Inferior parietal cortex (tissue), 1 donor: ENCODE results near the gene NPTN.
"Not testable (repeated sequence)": the region's sequence is repeated elsewhere in the genome, so short reads cannot be mapped to it uniquely, and the experiment has no call there.

Source experiments
- DNase-seq: peaks from one replicate; pipeline ENCODE4 v3.0.0-alpha.2; 2016; ENCODE audit errors: extremely low spot score

Gene NPTN

DNA sequence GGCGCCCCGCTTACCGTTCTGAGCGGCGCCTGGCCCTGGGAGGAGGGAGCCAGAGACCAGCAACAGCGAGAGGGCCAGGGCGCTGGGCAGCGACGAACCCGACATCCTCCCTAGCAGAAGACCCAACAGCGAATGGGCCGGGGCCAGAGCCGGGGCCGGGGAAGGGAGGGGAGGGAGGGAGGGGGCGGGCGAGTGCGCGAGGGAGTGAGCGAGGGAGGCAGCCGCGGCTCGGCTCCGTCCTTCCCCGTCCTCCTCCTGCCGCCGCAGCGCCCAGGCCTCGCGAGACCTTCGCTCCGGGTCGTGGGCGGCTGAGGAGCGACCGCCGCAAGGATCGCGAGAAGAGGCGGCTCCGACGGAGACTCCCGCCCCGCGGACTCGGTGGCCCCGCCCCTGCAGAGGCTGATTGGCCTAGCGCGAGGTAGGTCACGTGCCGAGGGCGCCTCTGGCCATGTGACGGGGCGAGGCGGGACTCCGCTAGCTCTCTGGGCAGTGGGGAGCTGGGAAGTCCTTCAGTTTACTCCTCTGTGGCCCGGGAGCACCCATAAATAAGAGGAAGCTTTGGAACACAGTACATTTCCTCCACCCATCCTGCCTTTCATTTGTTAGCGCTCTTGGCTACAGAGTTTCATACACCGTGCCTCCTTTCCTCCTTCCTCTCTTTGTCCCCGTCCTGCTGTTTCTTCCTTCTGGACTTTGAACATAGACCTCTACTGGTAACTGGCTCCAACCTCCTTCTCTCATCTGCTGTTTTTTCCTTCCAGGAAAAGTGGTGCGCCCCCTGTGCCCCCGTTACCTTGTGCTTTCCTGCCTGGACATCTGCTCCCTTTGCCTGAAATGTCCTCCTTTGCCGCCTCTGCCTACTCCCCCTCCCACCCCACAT, at the start of gene NPTN:
TSS of gene NPTN (minus strand) at position 279 of the 880 bp plus-strand sequence. CDS start at position 105, 174 bp downstream.
- DNase-seq = peak; percentile 98

- no peak for DNase-seq
Observed at GRCh38 chr15:73682600-73683090, 49.5 kb upstream of the NPTN start.

DNA sequence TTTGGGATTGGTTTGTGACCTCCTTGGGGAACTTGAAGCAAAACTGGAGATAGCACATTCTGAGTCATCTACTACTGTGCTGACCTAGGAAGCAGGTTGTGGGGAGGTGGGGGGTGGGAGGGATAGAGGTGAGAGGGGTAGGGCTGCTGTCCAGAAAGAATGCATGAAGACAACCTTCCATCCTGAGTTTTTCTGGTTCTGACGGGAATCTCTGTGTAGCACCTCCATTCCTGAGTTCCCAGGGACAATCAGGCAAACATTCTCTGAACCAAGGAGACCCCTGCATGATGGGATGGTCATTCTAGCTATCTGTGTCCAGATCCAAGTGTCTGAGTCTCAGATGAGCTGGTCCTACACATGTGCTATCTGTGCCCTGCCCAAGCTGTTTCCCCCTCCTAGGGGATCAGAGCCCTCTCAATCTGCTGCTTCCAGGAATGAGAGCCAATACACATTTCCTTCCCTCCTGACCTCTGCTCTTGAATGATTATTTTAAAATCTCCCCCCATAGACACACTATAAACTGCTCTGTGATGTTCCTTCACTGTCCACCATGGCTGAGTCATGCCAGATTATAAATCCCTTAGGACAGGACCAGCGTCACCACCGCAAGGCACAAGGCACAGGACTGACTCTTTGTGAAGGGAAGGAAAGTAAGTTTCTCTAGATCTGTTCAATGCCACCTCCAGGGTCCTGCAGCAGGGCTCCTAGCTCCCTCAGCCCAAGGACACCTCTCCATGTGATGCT, 48.8 kb upstream of the NPTN start:
- DNase-seq = no peak

- DNase-seq = no peak
Observed at GRCh38 chr15:73681063-73681462, 47.9 kb upstream of the NPTN start.

DNA sequence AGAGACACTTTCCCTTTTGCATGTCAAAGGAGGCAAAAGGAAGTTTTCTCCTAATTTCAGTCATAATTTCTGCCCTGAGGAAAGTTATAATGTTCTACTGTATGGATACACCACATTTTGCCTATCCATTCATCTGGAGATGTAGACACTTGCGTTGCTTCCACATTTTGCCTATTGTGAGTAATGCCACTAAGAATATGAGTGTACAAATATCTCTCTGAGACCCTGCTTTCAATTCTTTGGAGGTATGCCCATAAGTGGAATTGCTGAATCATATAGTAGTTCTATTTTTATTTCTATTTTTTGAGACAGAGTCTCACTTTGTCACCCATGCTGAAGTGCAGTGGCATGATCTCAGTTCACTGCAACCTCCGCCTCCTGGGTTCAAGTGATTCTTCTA, 47.4 kb upstream of the NPTN start:
- no peak for DNase-seq

GRCh38 chr15:73679964-73680363, 46.8 kb upstream of the NPTN start:
- DNase-seq = no peak

GRCh38 chr15:73679180-73679579, 46.0 kb upstream of the NPTN start:
- DNase-seq = no peak

GRCh38 chr15:73678498-73678897, 45.3 kb upstream of the NPTN start:
- DNase-seq = no peak

DNA sequence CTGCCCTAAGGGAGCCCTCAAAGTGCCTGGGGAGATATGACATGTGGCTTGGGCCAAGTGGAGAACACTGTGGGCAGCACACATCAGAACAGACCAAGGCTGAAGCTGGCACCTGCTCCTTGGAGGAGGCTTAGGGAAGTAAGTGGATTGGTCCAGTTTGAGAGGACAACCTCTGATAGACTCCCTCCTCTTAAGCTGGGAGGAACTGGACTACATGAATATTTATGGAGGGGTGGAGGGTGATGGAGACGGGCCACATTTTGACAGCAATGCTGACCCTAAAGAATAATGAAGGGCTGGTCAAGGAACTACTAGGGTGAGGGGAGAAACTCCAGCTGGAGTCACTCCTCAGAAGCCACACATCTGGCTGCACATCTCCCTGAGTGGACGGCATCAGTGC, 44.5 kb upstream of the NPTN start:
- no peak for DNase-seq

GRCh38 chr15:73677146-73677607, 44.0 kb upstream of the NPTN start:
- DNase-seq = no peak

DNA sequence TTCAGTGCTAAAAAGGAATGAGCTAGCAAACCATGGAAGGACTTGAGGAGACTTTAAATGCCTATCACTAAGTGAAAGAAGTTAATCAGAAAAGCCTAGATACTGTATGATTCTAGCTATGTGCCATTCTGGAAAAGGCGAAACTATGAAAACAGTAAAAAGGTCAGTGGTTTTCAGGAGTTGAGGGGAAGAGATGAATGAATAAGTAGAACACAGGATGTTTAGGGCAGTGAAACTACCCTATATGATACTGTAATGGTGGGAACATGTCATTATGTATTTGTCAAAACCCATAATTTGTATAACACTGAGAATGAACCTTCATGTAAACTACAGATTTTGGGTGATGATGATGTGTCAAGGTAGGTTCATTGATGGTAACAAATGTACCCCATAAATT, 41.4 kb upstream of the NPTN start:
- no peak for DNase-seq

GRCh38 chr15:73660455-73660854, 27.3 kb upstream of the NPTN start:
- DNase-seq = no peak

DNA sequence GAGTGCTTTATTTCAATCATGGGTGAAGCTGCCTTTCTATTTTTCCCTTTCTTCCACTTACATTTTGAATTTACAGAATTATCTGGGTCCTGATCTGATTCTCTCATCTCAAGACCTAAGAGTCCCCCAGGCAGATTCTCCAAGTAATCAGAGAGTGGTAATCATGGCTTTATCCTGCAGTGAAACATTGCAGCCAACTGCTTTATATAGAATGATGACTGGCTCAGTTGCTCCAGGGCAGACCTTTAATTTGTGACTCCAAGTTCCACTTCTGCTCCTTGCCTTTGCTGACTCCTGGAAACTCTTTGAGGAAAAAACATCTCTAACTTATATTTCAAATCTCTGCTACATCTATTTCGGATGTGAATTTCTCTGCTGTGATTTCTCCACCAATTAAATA, 25.5 kb upstream of the NPTN start:
- DNase-seq = no peak

- DNase-seq = no peak
Observed at GRCh38 chr15:73655724-73656123, 22.5 kb upstream of the NPTN start.

DNA sequence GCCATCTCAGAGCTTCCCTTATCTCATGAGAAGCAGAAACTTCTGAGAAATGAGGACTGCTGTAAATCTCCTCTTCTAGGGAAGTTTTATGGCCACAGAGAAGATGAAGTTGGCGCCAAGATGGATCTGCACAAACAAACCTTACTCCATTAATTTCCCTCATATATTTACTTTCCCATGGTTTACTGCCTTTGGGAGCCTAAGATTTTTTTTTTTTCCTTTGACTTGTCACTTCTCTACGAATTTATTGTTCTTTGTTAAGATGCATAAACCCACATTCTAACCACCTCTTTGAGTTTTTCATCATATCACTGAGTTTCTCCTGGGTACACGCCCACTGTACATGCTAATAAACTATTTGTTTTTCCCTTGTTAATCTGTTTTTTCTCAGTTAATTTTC, 21.5 kb upstream of the NPTN start:
- no peak for DNase-seq

- no peak for DNase-seq
Observed at GRCh38 chr15:73650416-73651126, 17.4 kb upstream of the NPTN start.

GRCh38 chr15:73648014-73648295, 14.8 kb upstream of the NPTN start:
- no peak for DNase-seq

DNA sequence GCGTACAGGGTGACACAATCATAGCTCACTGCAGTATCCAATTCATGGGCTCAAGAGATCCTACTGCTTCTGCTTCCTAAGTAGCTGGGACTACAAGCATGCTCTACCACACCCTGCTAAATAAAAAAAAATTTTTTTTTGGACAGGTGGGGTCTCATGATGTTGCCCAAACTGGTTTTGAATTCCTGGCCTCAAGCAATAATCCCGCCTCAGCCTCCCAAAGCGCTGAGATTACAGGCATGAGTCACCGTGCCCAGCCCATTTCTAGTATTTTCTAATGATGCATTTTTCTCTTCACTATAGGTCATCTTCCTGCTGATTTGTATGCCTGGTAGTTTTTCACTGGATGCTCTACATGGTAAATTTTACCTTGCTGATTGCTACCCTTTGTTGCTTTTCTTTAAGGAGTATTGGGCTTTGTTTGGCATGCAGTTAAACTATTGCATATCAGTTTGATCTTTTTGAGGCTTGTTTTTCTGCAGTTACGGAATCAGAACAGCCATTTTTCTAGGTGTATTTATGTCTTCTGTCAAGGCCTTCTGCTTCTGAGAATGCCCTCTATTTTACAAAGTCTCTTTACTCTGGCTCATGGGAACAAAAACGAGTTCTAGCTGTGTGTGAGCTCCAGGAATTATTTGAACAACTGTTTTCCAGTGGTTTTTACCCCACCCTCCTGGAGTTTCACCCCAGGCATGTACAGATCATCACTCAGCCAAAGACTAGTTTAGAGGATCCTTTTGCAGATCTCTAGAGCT, 14.2 kb upstream of the NPTN start:
- DNase-seq = no peak

DNA sequence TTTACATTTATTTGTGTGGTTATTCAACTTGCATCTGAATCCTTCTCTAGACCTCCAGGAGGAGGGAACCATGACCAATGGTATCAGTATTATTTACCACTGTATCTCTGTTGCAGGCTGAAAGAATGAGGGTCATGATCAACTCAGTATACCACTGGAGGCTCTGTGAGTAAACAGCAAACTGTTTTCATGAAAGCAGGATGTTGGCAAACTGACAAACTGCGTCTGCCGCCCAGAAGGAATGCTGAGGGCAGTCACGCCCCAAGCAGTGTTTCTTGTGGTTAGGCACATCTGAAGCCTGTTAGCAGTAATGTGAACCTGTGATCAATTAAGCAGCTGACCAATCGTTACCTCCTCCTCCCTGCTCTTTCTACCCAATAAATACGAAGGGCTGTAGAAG, 6.3 kb upstream of the NPTN start:
- DNase-seq = not testable (repeated sequence)

DNA sequence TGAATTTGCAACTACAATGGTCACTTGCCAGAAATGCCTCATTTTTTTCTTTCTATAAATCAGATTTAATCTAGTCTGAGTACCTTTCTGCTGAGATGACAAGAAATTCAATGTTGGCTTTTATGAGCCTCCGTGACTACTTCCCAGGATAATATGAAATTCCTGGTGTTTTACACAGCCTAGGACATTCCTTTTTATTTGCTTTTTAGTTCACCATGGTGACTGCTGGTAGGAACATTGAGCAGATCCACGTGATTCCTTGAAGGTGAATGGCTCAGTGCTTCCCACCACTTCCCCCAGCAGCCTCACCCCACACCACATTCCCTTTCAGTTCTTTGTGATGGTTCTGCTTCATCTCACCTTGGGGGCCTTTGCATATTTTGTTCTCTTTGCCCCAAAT, 4.3 kb upstream of the NPTN start:
- DNase-seq = no peak

DNA sequence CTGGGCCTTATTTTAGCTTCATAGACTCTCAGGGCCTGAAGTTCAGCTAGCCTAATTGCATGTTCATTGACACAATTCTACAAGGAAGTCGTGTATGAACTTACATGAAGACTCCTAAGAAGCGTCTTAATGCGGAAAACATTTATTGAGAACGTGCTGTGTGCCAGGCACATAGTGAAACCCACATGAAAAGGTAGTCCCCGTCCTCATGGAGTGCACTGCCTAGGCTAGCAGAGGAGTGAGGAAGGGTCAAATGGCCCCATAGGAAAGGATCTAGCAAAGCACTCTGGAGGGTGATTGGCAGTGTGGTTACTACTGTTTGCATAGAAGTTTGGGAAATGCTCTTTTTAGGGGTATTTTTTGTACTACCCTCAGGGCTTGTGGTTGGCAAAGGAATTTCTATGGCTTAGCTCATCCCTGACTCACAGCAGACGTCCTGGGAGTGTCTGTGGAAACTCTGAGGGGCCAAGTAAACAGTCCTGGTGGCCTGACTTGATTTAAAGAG, 854 bp upstream of the NPTN start:
- no peak for DNase-seq
